ENCODE results near the gene TEF.
"Not testable (repeated sequence)": the region's sequence is repeated elsewhere in the genome, so short reads cannot be mapped to it uniquely, and the experiment has no call there.

The TEF gene

GRCh38 chr22:41383085-41383484 is 1.3 kb downstream of the TEF start:
- DNase-seq (ENCODE audit: low read depth) = no peak

- DNase-seq (ENCODE audit: low read depth) = no peak
Measured at GRCh38 chr22:41384128-41384527, 2.4 kb downstream of the TEF start.

GRCh38 chr22:41387341-41387740 is 5.6 kb downstream of the TEF start:
- DNase-seq (ENCODE audit: low read depth) = no peak

DNA sequence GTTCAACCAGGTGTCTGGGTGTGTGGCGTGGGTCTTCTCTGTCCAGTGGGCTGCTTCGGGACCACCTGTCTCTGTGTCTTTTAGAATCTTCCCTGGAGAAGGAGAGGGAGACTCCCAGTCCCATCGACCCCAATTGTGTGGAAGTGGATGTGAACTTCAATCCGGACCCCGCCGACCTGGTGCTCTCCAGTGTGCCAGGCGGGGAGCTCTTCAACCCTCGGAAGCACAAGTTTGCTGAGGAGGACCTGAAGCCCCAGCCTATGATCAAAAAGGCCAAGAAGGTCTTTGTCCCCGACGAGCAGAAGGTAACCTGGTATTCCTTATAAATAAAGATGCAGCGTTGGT is 12.2 kb downstream of the TEF start:
- DNase-seq (ENCODE audit: low read depth) = no peak

GRCh38 chr22:41395531-41396240 is 13.9 kb downstream of the TEF start:
- no peak for DNase-seq (ENCODE audit: low read depth)

GRCh38 chr22:41397143-41397811 is 15.5 kb downstream of the TEF start:
- DNase-seq (ENCODE audit: low read depth) = no peak

DNA sequence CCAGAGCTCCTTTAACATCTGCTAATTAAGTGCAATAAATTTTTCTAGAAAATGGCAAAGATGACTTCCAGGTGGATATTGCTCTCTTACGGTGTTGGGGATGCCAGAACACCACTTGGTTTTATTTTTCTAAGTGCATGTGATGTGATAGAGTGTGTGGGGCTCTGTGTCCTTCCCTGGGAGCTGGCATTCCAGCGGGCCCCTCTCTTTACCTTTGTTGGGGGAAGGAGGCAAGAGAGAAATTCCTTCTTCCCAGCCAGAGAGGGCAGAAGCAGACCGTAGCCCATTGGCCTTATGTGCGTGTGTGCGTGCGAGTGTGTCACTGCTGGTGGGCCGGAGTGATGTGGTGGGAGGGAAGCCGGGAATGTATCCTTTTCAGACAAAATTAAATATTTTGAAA is 17.2 kb downstream of the TEF start:
- DNase-seq (ENCODE audit: low read depth) = no peak

GRCh38 chr22:41401781-41402648 is 20.3 kb downstream of the TEF start:
- DNase-seq (ENCODE audit: low read depth) = no peak

DNA sequence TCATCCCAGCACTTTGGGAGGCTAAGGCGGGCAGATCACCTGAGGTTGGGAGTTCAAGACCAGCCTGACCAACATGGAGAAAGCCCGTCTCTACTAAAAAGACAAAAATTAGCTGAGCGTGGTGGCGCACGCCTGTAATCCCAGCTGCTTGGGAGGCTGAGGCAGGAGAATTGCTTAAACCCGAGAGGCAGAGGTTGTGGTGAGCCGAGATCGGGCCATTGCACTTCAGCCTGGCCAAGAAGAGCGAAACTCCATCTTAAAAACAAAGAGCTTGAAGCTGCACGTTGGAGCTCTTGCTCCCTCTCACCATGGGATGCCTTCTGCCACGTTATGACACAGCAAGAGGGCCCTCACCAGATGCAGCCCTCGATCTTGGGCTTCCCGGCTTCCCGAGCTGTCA is 21.1 kb downstream of the TEF start:
- DNase-seq (ENCODE audit: low read depth) = not testable (repeated sequence)

- peak; percentile 40 for DNase-seq (ENCODE audit: low read depth)
Measured at GRCh38 chr22:41403532-41404318, 22.0 kb downstream of the TEF start.

DNA sequence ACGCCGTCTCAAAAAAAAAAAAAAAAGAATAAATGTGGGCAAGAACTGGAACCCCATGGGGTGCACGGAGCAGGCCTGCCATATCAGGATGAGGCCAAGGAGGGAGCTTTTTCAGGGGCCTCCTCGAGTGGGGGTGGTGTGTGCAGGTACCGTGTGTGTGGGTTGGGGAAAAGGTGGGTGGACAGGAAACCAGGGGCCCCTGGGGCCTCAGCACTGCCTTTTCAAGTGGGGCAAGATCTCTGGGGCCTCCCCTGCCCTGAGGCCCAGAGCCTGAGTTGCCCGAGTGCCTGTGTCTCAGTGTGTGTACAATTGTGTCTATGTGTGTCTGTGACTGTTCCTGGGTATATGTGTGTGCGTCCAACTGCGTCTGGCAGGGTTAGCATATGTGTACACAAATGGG is 23.8 kb downstream of the TEF start:
- no peak for DNase-seq (ENCODE audit: low read depth)

GRCh38 chr22:41406410-41406809 is 24.7 kb downstream of the TEF start:
- DNase-seq (ENCODE audit: low read depth) = no peak

DNA sequence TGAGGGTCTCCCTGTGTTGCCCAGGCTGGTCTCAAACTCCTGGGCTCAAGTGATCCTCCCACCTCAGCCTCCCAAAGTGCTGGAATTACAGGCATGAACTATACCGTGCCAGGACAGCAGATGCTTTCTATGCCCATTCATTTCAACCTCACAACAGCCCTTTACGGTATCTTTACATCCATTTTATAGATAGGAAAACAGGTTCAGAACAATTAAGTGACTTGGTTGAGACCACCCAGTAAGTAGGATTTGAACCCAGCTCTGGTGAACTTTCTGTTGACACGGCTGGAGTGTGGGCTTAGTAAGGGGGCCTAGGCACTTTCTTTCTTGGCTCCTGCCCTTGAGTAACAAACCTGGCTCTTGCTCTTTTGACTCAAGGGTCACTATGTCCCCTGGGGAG is 25.7 kb downstream of the TEF start:
- DNase-seq (ENCODE audit: low read depth) = no peak

DNA sequence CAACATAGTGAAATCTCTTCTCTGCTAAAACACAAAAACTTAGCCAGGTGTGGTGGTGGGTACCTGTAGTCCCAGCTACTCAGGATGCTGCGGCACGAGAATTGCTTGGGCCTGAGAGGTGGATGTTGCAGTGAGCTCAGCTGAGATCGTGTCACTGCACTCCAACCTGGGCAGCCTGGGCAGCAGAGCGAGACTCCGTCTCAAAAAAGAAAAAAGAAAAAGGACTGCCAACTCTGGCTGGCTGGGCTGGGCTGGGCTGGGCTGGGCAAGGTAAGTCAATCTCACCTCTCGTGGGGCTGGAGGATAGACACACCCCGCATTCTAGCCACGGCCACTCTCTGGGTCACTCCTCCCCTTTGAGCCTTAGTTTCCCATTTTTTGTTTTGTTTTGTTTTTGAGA is 26.9 kb downstream of the TEF start:
- DNase-seq (ENCODE audit: low read depth) = no peak

DNA sequence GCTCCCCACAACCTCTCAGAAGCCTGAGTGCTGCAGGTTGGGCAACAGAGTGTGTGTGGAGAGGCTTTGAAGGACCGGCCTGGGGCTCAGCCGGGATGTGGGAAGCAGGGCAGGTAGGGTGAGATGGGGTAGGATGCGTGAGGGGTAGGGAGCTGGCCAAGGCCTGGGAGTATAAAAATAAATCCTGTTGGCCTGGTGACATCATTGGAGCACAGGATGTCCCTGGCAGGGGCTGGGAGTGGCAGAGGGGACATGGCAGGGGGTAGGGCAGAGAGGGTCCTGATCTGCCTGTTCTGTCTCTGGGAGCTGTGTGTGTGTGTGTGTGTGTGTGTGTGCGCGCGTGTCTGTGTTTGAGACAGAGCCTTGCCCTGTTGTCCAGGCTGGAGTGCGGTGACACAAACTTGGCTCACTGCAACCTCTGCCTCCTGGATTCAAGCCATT is 28.6 kb downstream of the TEF start:
- DNase-seq (ENCODE audit: low read depth) = no peak

- no peak for DNase-seq (ENCODE audit: low read depth)
Measured at GRCh38 chr22:41411021-41411851, 29.5 kb downstream of the TEF start.

DNA sequence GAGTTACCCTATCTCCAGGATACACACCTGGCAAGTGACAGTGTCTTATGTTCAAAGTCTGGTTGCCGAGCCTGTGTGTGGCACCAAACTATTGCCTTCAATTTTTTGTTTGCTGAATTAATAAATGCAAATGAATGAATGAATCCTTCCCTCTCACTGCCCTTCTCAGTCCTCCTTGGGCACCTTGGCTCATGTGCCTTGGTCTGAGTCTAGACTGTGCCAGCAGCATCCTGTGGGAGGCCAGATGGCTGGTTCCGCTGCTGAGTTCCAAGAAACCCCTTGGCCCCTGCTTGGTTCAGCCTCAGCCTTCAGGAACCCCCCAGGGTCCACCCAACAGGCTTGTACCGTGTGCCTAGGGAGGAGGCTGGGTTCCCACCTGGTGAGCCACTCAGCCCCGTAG is 33.8 kb downstream of the TEF start:
- no peak for DNase-seq (ENCODE audit: low read depth)

DNA sequence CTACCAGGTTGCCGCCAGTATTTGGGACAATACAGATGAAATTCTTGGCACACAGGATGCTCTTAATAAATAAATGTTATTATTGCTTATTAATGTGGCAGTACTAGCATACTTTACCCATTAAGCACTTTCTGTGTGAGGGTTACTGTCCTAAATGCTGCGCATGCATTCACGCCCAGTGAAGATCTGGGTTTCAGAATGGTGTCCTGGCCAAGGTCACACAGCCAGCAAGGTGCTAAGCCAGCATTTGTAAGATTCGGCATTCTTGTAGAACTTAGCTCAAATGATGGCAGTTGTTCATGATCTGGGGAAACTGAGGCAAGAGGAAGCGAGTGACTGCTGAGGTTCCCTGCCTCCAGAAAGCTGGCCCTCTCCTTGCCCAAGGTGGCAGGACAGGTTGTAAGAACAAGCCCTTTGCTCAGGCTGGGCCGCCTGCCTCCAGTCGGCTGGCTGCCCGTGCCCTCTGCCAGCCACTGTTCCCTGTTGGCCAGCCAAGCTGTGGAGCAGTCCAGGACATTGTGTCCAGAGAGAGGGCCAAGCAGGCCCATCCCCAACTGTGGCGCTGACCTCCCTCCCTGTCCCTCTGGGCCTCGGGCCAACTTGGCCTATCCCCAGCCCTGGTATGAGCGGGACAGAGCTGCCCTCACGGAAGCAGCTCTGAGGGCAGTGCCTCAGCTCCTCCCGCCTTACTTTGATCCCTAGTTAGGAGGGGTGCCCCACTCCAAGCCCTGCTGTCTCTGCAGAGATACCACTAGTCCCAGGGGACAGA is 36.1 kb downstream of the TEF start:
- DNase-seq (ENCODE audit: low read depth) = no peak

GRCh38 chr22:41418717-41419116 is 37.0 kb downstream of the TEF start:
- no peak for DNase-seq (ENCODE audit: low read depth)

- no peak for DNase-seq (ENCODE audit: low read depth)
Measured at GRCh38 chr22:41425660-41426365, 44.1 kb downstream of the TEF start.
